ENCODE measurements around the gene ZDHHC16.
"Not testable (repeated sequence)": the region's sequence is repeated elsewhere in the genome, so short reads cannot be mapped to it uniquely, and the experiment has no call there.

ZDHHC16 gene

DNA sequence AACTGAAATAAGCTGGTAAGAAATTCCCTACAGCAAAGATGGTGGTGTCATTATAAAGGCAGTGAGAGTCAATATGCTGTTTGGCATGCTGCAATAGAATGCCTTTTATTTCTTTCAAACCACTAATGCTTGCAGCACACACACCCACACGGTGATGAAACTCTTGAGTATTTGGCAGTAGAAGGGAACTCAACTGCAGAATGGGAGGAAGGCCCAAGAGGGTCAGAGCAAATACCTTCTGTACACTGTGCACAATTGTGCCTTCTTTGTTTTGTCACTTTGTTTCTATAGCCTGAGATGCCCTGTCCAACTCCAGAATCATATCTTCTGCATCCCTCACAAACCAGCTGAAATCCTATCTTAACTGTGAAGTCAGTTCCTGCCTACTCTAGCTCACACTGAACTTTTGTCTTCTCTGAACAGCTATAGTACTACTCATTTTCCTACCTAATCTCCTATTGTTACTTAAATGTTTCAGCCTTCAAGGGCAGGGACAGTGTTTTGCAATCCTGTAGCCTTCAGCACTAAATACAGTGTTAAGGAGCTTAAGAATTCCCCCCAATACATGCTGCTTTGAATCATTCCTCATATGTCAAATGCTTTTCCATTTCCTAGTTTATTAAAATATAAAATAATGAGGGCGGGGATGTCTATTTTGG, 30.1 kb downstream of the ZDHHC16 start:
- in situ Hi-C loops (cut with MboI; ENCODE audit: low sequenced_read_pairs), result no loop called here

DNA sequence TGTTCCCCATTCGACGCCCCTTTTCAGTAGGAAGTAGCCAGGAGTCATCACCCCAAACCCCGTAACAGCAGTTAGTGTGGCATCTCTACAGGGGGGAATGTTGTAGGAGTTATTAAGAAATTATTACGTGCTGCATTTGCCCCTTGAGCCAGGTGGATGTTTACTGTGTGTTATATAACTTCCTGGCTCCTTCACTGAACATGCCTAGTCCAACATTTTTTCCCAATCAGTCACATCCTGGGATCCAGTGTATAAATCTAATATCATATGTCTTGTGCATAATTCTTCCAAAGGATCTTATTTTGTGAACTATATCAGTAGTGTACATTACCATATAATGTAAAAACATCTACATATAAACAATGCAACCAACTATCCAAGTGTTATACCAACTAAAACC, 33.4 kb downstream of the ZDHHC16 start:
- in situ Hi-C loops (cut with MboI; ENCODE audit: low sequenced_read_pairs), result not testable (repeated sequence)

DNA sequence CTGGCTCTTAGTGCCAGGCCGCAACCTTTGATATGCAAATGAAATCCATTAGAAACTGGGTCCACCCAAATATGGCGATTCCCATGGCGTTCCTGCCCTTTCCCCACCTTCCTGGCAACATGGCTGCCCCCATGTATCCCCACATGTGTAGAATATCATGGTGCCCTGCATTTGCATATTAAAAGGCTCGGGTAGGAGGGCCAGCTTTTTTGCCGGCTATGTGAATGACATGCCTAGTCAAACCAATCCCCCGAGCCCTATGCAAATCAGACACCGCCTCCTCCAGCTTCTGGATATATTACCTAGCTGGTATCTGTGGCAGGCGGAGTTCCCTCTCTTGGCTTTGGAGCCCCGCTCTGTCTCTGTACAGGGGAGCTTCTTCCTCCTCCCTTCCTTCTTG, 34.0 kb downstream of the ZDHHC16 start:
- in situ Hi-C loops (cut with MboI; ENCODE audit: low sequenced_read_pairs), result no loop called here

DNA sequence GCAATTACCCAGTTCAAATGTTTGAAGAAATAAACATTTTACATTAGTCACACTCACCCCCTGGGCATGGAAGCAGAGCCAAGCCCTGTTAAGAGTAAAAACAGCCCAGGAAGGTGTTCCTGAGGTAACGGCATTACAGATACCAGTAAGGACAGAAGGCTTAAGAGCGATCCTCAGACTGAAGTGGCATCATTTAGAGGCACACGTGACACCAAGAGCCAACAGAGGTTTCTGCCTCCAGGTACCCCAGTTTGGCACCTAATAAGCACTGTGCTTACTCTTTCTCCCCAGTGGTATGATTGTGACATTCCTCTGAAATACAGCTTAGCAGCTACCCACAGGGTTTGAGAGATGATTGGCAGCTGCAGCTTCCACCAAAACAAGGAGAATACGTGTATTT, 35.1 kb downstream of the ZDHHC16 start:
- in situ Hi-C loops (cut with MboI; ENCODE audit: low sequenced_read_pairs), result no loop called here

DNA sequence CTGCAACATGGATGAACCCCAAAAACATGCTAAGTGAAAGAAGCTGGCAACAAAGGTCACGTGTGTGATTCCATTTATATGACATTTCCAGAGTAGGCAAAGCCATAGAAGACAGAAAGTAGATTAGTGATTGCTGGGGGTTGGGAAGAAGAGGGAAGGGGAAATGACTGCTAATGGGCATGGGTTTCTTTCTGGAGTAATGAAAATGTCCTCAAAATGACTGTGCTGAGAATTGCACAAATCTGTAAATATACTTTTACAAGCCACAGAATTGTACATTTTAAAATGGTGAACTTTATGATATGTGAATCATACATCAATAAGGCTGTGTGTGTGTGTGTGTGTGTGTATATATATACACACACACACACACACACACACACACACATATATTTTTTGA, 36.4 kb downstream of the ZDHHC16 start:
- in situ Hi-C loops (cut with MboI; ENCODE audit: low sequenced_read_pairs), result no loop called here

DNA sequence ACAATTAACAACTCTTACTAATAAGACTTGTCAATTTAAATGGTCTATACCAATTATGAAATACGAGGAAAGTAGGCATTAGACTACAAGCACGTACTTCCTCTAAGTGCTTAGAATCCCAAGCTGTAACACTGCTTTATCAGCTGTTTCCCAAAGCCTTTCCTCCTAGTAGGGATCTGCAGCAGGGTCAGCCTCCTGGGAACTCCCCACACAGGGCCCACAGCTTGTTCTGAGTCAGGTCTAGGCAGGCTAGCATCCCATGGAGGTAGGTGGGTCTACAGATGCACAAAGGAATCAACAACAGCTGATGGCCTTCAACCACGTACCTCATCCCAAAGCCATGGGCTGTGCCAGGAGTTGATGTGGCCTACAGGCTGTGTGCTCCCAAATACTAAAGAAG, 37.5 kb downstream of the ZDHHC16 start:
- in situ Hi-C loops (cut with MboI; ENCODE audit: low sequenced_read_pairs), result no loop called here

DNA sequence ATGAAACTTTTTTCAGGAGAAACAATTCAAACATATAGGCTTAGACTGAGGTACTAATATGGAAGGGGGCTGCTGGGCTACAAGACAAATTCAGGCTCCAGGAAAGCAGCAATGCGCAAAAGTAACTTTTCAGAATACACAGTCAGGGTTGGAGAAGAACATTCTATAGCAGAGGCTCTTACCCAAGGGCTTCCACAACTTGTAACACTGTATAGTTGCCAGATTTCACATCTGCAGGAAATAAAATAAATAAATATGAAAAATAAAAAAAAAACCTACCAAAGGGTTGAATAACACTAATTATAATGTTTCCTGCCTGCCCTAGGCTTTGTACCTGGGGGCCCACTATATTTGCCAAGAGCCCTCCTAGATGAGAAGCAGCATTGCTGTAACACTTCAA, 37.9 kb downstream of the ZDHHC16 start:
- in situ Hi-C loops (cut with MboI; ENCODE audit: low sequenced_read_pairs), result no loop called here

DNA sequence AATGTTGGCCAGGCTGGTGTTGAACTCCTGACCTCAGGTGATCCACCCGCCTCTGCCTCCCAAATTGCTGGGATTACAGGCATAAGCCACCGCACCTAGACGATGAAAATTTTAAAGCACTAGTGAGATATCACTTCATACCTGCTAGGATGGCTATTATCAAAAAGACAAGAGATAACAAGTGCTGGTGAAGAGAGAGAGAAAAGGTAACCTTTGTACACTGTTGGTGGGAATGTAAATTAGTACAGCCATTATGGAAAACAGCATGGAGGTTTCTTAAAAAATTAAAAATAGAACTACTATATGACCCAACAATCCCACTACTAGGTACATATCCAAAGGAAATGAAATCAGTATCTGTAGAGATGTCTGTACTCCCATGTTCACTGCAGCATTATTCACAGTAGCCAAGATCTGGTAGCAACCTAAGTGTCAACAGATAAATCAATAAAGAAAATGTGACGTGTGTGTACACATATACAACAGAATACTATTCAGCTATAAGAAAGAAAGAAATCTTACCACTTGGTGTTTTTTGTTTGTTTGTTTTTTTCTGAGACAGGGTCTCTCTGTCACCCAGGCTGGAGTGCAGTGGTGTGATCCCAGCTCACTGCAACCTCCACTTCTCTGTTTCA, 39.8 kb downstream of the ZDHHC16 start:
- in situ Hi-C loops (cut with MboI; ENCODE audit: low sequenced_read_pairs), result no loop called here

DNA sequence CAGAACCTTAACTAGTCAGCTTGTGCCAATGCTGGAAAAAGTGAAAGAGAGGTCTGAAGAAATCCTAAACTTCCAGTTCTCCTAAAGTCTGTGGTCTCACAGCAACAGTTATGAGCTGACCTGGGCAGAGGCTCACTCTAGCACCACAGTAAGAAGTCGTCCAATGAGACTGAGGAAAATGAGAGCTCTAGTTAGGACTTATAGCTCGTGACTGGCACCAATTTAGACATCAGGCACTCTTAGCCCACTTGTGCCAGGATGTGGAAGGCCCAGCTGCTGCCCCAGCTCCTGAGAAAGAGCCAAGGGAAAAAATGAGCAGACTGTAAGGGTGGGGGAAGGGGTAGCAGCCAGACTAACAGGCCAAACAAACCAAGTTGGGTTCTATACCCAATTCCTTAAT, 44.6 kb downstream of the ZDHHC16 start:
- in situ Hi-C loops (cut with MboI; ENCODE audit: low sequenced_read_pairs), result no loop called here

DNA sequence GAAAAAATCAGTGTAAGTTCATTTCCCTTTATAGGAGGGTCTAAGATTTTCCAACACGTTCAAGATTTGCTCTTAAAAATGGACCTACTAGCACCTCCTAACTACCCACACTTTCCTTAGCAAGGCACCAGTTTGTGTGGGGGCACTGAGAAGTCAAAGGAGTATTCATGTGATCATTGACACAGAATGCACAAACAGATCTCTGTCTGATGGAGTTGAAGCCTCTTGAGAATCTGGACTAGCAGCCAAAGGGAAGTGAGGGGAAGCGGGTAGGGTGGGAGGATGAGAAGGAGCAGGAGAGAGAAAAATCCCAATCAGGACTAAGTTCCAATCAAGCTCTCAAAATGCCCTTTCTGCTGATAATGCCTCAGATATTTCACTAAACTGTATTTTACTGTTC, 48.2 kb downstream of the ZDHHC16 start:
- in situ Hi-C loops (cut with MboI; ENCODE audit: low sequenced_read_pairs), result no loop called here

DNA sequence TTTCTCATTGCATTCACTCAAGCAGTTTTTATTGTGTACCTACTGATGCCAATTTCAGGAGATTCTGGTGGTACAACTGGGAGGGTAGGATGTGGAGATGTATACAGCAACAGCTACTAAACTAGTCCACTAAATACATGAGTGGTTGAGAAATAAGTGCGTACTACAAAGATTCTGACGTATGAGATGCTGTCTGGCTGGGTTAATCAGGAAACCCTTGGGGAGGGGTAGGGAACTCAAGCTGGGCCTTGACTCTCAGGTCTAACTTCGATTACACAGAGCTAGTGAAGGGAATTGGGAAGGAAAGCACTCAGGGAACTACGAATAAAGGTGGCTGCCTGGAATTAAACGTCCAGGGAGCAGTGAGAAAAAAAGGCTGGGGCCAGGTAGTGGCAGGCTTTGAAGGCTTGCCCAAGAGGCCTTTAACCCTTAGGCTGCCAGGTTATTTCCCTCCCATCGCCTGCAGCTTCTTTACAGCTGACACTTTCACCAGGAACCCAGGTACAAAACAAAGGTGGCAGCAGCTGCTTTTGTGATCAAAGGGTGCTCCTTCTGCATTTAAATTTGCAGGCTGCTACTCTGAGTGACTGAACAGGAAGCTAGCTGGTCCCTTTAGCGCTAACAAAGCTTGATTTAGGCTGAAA, 49.0 kb downstream of the ZDHHC16 start:
- in situ Hi-C loops (cut with MboI; ENCODE audit: low sequenced_read_pairs), result no loop called here

DNA sequence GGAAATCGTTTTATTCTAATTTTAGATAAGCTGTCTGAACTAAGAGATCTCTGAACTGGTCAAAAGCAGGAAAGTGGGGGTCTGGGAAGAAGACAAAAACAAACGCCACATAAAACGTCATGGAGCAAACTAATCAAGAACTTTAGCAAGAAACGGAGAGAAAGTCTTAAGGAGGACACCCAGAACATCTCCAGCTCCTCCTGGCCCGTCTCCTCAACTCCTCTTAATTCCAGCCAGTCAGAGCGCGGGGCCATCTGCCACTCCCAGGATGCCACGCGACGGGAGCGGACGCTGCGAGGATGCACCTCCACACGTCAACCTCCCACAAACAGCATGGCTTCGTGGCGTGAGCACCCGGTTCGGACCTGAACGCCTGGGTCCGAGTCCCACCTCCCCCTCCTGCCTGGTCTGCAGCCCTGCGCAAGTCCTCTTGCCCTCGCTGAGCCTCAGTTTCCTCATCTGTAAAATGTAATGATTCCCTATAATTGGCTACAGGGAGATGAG, 51.6 kb downstream of the ZDHHC16 start:
- in situ Hi-C loops (cut with MboI; ENCODE audit: low sequenced_read_pairs), result no loop called here

DNA sequence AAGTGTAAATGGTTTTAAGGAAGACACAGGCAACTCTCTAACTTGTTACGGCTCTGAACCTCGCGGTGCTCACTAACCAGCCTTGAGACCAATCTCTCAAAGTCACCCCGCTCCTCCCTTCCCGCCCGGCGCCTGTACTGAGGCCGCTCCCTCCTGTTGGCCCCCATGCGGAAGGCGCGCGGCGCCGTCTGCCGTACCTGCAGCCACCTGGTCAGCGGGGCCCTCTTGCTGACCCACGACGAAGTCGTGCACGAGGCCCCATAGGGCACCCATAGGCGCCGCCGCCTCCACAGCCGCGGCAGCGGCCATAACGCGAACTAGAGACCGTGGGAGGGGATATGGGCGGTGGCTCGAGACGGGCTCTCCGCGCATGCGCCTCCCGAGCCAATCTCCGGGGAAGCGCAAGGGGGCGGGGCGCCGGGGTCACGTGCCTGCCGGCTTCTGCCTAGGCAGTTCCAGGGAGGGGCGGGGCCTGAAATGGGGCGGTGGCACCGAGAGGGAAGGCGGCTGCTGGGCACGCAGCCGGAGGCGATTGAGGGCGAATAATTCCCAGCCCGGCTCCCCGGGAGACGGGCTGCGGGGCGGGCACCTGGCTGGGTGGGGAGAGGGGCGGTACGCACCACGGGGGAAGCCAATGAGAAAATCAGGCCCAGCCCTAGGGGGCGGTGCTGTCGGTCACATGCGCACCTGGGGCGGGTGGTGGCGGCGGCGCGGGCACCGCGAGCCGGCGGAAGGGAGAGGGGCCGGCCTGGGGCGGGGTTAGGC, 52.3 kb downstream of the ZDHHC16 start, which contains the start of gene MMS19:
TSS of gene MMS19 (minus strand) at position 347 of the 765 bp plus-strand sequence. CDS start at position 309, 38 bp downstream.
- in situ Hi-C loops (cut with MboI; ENCODE audit: low sequenced_read_pairs), result no loop called here

DNA sequence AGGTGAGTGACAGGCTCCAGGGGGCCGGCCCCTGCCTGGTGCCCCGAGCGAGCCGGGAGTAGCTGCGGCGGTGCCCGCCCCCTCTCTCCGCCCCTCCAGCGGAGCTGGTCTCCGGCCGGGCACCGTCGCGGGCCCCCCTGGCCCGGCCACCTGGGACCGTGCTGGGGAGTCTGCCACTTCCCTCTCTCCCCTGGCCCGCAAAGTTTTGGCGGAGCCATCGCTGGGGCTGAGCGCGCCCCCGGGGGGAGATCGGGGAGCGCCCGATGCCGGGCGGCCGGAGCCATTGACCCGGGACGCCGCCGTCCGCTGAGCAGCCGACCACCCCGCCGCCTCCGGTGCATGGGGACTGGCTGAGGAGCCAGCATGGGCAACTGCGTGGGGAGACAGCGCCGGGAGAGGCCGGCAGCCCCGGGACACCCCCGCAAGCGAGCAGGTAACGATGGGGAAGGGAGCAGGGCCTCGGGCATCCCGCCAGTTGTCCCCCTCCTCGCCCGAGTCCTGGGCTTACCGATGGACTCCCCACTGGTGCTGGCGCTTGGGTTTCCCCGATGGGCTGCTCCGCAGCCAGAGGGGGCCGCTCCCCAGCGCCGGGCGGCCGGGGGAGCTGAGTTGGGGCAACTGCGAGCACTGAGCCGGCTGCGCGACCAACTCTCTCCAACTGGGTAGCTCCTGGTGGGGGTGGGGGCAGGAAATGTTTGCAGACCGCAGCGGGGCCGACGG, 53.0 kb downstream of the ZDHHC16 start, which contains the start of gene UBTD1:
TSS of gene UBTD1 (plus strand) at position 84 of the 720 bp plus-strand sequence. CDS start at position 364, 280 bp downstream.
- in situ Hi-C loops (cut with MboI; ENCODE audit: low sequenced_read_pairs), result no loop called here

DNA sequence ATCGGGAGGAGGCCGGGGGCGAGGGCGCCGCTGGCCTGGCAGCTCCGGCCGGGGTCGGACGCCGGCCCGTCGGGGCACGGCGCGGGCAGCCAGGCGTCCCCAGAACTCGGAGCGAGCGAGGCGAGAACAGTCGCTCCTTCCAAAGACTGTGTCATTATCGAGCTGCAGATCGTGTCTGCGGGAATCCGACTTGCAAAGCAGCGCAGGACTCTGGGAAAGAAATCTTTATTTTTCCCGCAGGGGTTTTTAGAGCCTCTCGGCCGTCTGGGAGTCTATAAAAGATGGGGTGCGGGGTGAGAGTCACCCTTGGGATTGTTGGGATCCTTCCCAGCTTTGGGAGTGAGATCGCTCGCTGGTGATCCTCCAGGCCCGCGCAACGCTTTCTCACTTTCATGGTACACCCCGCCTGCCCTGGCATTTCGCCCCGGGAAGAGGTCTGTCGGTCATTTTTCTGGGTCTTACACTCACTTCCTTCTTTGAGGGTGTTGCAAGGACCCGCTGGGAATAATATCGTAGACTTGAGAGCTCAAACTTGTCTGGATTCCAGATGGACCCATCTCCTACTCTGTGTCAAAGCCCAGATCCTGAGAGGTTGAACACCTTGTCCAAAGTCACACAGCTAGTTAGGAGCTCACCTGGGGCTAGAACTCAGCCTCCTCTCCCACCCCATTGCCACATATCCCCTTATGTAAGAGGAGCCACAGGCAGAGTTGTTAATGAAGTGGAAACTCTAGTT, 53.8 kb downstream of the ZDHHC16 start:
- in situ Hi-C loops (cut with MboI; ENCODE audit: low sequenced_read_pairs), result no loop called here

DNA sequence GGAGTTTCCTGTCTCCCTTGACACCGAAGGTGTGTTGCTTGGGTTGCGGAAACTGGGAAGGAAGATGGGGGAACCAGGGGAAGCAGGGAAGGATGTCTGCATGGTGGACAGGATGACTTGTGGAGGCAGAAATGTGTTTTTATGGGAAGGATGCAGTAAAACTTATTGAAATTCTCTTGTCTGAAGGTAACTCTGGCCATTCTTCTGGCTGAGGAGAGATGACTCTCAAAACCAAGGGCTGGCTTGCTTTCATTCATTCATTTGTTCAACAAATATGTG, 54.3 kb downstream of the ZDHHC16 start:
- in situ Hi-C loops (cut with MboI; ENCODE audit: low sequenced_read_pairs), result no loop called here

DNA sequence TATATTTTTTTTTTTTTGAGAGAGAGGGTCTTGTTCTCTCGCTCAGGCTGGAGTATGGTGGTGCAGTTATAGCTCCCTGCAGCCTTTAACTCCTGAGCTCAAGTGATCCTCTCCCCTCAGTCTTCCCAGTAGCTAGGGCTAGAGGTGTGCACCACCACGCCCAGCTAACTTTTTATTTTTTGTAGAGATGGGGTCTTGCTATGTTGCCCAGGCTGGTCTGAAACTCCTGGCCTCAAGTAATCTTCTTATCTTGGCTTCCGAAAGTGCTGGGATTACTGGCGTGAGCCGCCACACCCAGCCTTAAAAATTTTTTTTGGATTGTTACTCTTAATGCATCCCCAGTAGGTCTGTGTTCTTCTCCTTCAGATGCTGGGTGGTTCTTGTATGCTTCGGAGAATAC, 56.9 kb downstream of the ZDHHC16 start:
- in situ Hi-C loops (cut with MboI; ENCODE audit: low sequenced_read_pairs), result no loop called here

DNA sequence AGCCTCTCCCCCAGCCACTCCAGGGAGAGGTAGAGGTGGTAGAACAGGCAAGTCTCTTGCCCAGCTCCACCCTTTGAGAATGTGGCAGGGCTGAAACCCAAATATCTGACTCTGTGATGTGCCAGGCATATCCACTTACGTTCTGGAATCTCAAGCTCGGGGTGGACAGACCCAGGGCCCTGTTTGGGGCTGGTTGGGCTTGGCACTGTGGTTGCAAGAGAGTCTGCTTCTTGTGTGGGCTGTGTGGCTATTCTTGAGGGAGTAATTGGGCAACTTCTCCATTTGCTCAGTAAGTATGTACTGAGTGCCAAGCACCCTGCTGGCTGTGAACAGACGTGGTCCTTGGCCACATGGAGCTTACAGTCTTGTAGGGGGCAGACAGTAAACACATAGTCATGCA, 57.4 kb downstream of the ZDHHC16 start:
- in situ Hi-C loops (cut with MboI; ENCODE audit: low sequenced_read_pairs), result no loop called here

DNA sequence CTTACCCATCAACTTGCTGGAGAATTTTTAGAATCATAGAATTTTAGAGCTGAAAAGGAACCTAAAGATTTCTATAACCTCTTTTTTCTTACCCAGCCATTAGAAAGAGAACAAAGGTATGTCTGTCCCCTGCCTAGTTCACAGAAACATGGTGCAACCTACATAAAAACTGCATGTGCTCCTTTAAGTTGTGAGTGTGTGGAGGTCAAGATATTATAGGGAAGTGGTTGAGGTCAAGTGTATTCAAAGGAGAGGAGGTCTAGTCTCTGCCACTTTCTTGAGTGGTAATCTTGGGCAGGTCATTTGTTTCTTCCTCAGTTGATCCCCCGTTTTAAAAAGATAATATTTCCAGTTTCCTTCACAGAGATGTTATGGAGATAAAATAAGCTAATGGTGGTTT, 59.2 kb downstream of the ZDHHC16 start:
- in situ Hi-C loops (cut with MboI; ENCODE audit: low sequenced_read_pairs), result no loop called here

Data from HL-60/S4 treated with retinoic acid at 250 ng/mL for 4 days and 3 days (cell line).